ENCODE data around the gene EVX1. TPM values are rescaled to one million over a fixed set of nuclear protein-coding genes. Genes with fewer than 3 reads are reported as not detected.

Gene EVX1
- total RNA-seq, 1 experiment from 2014 or later = not detected

DNA sequence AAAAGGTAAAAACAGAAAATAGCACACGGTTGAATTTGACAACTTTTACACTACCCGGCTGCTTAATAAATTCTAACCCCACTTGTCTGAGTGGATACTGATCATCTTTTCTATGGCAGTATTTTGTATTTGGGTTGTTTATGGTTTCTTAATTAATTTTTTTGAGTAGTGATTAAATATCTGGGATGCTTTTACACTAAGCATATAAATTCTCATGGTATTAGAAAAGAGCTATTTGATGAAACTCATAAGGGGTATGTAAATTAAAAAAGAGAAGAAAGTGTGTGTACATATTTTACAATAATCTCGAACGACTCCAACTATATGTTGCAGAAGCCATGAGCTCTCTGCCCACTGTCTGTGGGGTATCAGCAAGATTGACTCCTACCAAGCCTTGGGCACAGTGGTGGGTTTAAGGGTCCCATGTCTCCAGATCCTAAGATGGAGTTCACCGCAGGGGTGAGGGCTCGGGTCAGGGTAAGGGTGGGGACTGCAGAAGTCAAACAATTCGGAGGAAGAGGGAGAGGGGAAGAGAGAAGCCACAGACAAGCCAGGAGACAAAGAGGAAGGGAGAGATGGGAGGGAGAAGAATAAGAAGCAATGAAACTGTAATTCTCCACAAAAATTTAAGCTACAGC is 35.1 kb upstream of the EVX1 start:
- CTCF ChIA-PET = interaction anchor here (1.0 to 1.4 kb wide), 2 partner anchors 11 to 28 kb away, joined by 3 to 5 read pairs; no protein-coding TSS in a partner anchor
- POLR2A ChIA-PET = no interaction called here
- Mint-ChIP-seq H3K4me3 (ENCODE audit: unreplicated experiment) (no peak overlapping the region), H3K27me3 (ENCODE audit: insufficient read depth, unreplicated experiment) (peaks cover 5% of the 10 kb centered on the region), H3K36me3 (ENCODE audit: insufficient read depth, unreplicated experiment) (no peaks in the 10 kb centered on the region), H3K27ac (ENCODE audit: unreplicated experiment) (no peak overlapping the region), H3K9me3 (ENCODE audit: unreplicated experiment) (no peaks in the 10 kb centered on the region), H3K4me1 (ENCODE audit: low read depth, unreplicated experiment) (peaks cover 28% of the 10 kb centered on the region)
- Histone ChIP-seq H3K4me1 (peaks cover 22% of the 10 kb centered on the region), H3K4me3 (ENCODE audit: low read depth, low read length) (no peak overlapping the region), H3K27me3 (replicated peaks; ENCODE audit: control insufficient read depth, insufficient read depth, low read length) (no peaks in the 10 kb centered on the region; the same call in 1 of the 2 replicates), H3K9me3 (no peaks in the 10 kb centered on the region), H3K36me3 (ENCODE audit: control insufficient read depth, insufficient read depth, low read length) (no peaks in the 10 kb centered on the region)
- DNase-seq = no peak
- intact Hi-C loops (cut with micrococcal nuclease; ENCODE audit: unreplicated experiment) = no loop called here
- no TSS peak for BruUV-seq (replicated peaks)
- no peak for TF ChIP-seq CTCF (IDR thresholded peaks at IDR 0.05; ENCODE audit: insufficient read depth in 1 of 2, low read depth in 1 of 2, low read length in 1 of 2, severe bottlenecking in 1 of 2, unreplicated experiment in 1 of 2)

DNA sequence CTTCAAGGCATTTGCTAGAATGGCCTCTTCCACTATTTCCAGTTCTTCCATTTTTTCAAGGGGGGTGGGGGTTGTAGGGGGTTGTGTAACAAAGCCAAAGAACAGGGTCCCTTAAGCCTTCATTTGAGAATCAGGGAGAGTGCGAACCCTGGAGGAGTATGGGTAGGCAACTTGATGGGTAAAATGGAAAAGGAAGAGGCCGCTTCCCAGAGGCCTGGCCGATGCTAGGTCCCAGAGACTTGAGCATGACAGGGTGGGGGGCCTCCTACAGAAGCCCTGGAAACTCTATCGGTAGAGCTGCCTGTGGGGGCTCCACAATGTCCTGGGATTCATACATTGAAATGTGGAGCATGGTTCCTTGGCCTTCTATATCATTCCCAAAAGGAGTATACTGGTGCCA is 33.6 kb upstream of the EVX1 start:
- intact Hi-C loops (cut with micrococcal nuclease; ENCODE audit: unreplicated experiment) = no loop called here
- Mint-ChIP-seq H3K27ac (ENCODE audit: unreplicated experiment) (no peak overlapping the region), H3K27me3 (ENCODE audit: insufficient read depth, unreplicated experiment) (peaks cover 4% of the 10 kb centered on the region), H3K4me3 (ENCODE audit: unreplicated experiment) (no peak overlapping the region), H3K4me1 (ENCODE audit: low read depth, unreplicated experiment) (peaks cover 30% of the 10 kb centered on the region), H3K36me3 (ENCODE audit: insufficient read depth, unreplicated experiment) (no peaks in the 10 kb centered on the region), H3K9me3 (ENCODE audit: unreplicated experiment) (no peaks in the 10 kb centered on the region)
- no peaks in the 10 kb centered on the region for H3K27me3 ChIP-seq (replicated peaks; ENCODE audit: control insufficient read depth, insufficient read depth, low read length)
- TF ChIP-seq CTCF (IDR thresholded peaks at IDR 0.05; ENCODE audit: insufficient read depth in 1 of 2, low read depth in 1 of 2, low read length in 1 of 2, severe bottlenecking in 1 of 2, unreplicated experiment in 1 of 2) = no peak
- ChIA-PET CTCF (interaction anchor here (0.6 to 1.0 kb wide), 3 partner anchors 13 to 1346 kb away, joined by 3 to 6 read pairs (median 3); no protein-coding TSS in a partner anchor), POLR2A (no interaction called here)
- DNase-seq = no peak
- H3K4me1 ChIP-seq = peaks cover 22% of the 10 kb centered on the region
- no peaks in the 10 kb centered on the region for H3K9me3 ChIP-seq
- no TSS peak for BruUV-seq (replicated peaks)
- H3K4me3 ChIP-seq (ENCODE audit: low read depth, low read length) = no peak overlapping the region
- H3K36me3 ChIP-seq (ENCODE audit: control insufficient read depth, insufficient read depth, low read length) = no peaks in the 10 kb centered on the region

DNA sequence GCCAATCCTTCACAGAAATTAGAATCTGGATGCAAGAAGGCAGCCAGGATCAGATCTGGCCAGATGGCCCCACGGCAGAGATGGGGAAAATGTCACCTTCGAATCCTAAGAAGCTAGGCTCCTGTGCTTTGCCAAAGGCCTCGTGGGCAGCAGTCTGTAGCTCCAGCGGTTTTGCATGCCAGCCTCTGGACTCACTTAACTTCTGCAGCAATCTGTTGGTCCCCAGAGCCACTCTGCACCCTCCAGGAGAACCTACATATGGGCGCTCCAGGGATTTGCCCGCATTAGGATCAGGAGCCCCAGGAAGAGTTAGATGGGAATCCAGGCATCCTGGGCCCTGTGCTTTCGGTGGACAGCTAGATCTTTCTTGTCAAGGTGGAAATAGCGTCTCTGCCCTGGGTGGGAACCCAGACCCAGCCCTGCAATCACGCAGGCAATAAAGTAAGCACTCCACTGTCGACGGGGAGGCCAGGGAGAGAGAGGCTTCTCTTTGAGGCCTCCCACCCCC is 32.6 kb upstream of the EVX1 start:
- H3K4me1 Mint-ChIP-seq (ENCODE audit: low read depth, unreplicated experiment) = peaks cover 30% of the 10 kb centered on the region
- Histone ChIP-seq H3K27me3 (replicated peaks; ENCODE audit: control insufficient read depth, insufficient read depth, low read length) (no peaks in the 10 kb centered on the region), H3K4me1 (peaks cover 22% of the 10 kb centered on the region), H3K36me3 (ENCODE audit: control insufficient read depth, insufficient read depth, low read length) (no peaks in the 10 kb centered on the region), H3K9me3 (no peaks in the 10 kb centered on the region), H3K4me3 (ENCODE audit: low read depth, low read length) (no peak overlapping the region; the same call in 1 of the 2 replicates)
- TF ChIP-seq CTCF (IDR thresholded peaks at IDR 0.05; ENCODE audit: insufficient read depth in 1 of 2, low read depth in 1 of 2, low read length in 1 of 2, severe bottlenecking in 1 of 2, unreplicated experiment in 1 of 2) = no peak
- BruUV-seq (replicated peaks) = no TSS peak
- peak overlapping the region; percentile 77 for H3K27ac Mint-ChIP-seq (ENCODE audit: unreplicated experiment)
- POLR2A ChIA-PET = no interaction called here
- DNase-seq = no peak
- H3K4me3 Mint-ChIP-seq (ENCODE audit: unreplicated experiment) = peak overlapping the region; percentile 81
- no peaks in the 10 kb centered on the region for H3K36me3 Mint-ChIP-seq (ENCODE audit: insufficient read depth, unreplicated experiment)
- H3K27me3 Mint-ChIP-seq (ENCODE audit: insufficient read depth, unreplicated experiment) = peaks cover 2% of the 10 kb centered on the region
- CTCF ChIA-PET = interaction anchor here (0.7 to 1.0 kb wide), 3 partner anchors 10 to 267 kb away, joined by 3 to 4 read pairs (median 4); partner anchors contain the start of gene HOXA13
- intact Hi-C loops (cut with micrococcal nuclease; ENCODE audit: unreplicated experiment) = loop anchor here (1.0 kb wide), 1 partner anchor 366 kb away; no protein-coding TSS in a partner anchor
- H3K9me3 Mint-ChIP-seq (ENCODE audit: unreplicated experiment) = no peaks in the 10 kb centered on the region

All from Caco-2 (cell line).